Dermis lymphatic vessel endothelial cell (primary cell): ENCODE data around the gene RP9. TPM values are rescaled to one million over a fixed set of nuclear protein-coding genes. Genes with fewer than 3 reads are reported as not detected.

Source experiments
- total RNA-seq: library from RNA; depleted of rRNA; stranded (reverse); fragments of >200 nt; gene quantifications from 2 replicates; pipeline ENCODE4 v1.2.1, GENCODE V29; 2014

The RP9 gene, protein sequence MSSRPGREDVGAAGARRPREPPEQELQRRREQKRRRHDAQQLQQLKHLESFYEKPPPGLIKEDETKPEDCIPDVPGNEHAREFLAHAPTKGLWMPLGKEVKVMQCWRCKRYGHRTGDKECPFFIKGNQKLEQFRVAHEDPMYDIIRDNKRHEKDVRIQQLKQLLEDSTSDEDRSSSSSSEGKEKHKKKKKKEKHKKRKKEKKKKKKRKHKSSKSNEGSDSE
- 8.3 and 8.5 TPM in 2 replicates for total RNA-seq

GRCh38 chr7:33109005-33109757 is at the start of gene RP9:
Gene RP9 (minus strand): TSS chr7:33109404. CDS start chr7:33109372, 32 bp downstream.

GRCh38 chr7:33128990-33129805 is 20.0 kb upstream of the RP9 start, which contains the start of gene BBS9:
Gene BBS9 (plus strand): TSS chr7:33129564. CDS start chr7:33146253, 16,689 bp downstream.

GRCh38 chr7:33062023-33062781 is 47.0 kb downstream of the RP9 start, which contains the start of gene NT5C3A:
Gene NT5C3A (minus strand): TSS chr7:33062776. CDS start chr7:33062705, 71 bp downstream.

Other genes with a start within 250 kb of the RP9 start
- 72.8 and 109 TPM in 2 replicates for gene KBTBD2, start 217.6 kb downstream of the RP9 start, total RNA-seq
- gene FKBP9, start 152.0 kb downstream of the RP9 start, total RNA-seq, result 149 and 186 TPM in 2 replicates
- gene NT5C3A, start 46.6 kb downstream of the RP9 start, total RNA-seq, result 24.8 and 29.1 TPM in 2 replicates
- gene BBS9, start 20.2 kb upstream of the RP9 start, total RNA-seq, result 15.2 and 15.4 TPM in 2 replicates